Activated CD8-positive, alpha-beta T cell treated with anti-CD3 and anti-CD28 coated beads for 36 hours (primary cell): ENCODE data around the gene INPP4B. TPM values are rescaled to one million over a fixed set of nuclear protein-coding genes. Genes with fewer than 3 reads are reported as not detected.
A peak's percentile ranks its signal among the peaks of the same experiment; 100 is the strongest.
"Not testable (repeated sequence)": the region's sequence is repeated elsewhere in the genome, so short reads cannot be mapped to it uniquely, and the experiment has no call there.

Source experiments
- ATAC-seq: fragments of 200-7000 bp; cut with Tn5 transposase; one replicate; pipeline ENCODE4 v1.10.0; 2021; ENCODE audit warnings: mild to moderate bottlenecking, moderate library complexity
- CTCF ChIA-PET: fragments of 350-600 bp; sonication (Branson Sonifier 250); formaldehyde crosslinking; loops from one replicate; lab custom pipeline; 2021; ENCODE audit warnings: antibody characterized with exemption; lab: Charles Lee
- POLR2A ChIA-PET: fragments of 350-600 bp; sonication (Branson Sonifier 250); formaldehyde crosslinking; loops from one replicate; lab custom pipeline; 2021; ENCODE audit warnings: antibody characterized with exemption; lab: Charles Lee
- DNase-seq: peaks from one replicate; pipeline ENCODE4 v3.0.0-alpha.2; 2020
- H3K27ac Mint-ChIP-seq: one replicate; pipeline ENCODE4 v1.8.0; 2021; ENCODE audit warnings: mild to moderate bottlenecking, mixed read lengths
- H3K27me3 Mint-ChIP-seq: one replicate; pipeline ENCODE4 v1.8.0; 2021; ENCODE audit warnings: mixed read lengths
- H3K36me3 Mint-ChIP-seq: one replicate; pipeline ENCODE4 v1.8.0; 2021; ENCODE audit warnings: low read depth, mixed read lengths
- H3K4me1 Mint-ChIP-seq: one replicate; pipeline ENCODE4 v1.8.0; 2021; ENCODE audit warnings: low read depth, mixed read lengths
- H3K4me3 Mint-ChIP-seq: one replicate; pipeline ENCODE4 v1.8.0; 2021; ENCODE audit warnings: mild to moderate bottlenecking, moderate library complexity, mixed read lengths
- H3K9me3 Mint-ChIP-seq: one replicate; pipeline ENCODE4 v1.8.0; 2021; ENCODE audit warnings: mixed read lengths
- CTCF ChIP-seq: fragments of 200-600 bp; IDR thresholded peaks from one replicate; pipeline ENCODE4 v1.8.0; 2022; ENCODE audit warnings: antibody characterized with exemption, mild to moderate bottlenecking
- intact Hi-C: fragments of 100-400 bp; cut with micrococcal nuclease; formaldehyde crosslinking; loops from one replicate; pipeline ENCODE4 v1.10.0; 2022
- total RNA-seq, 2 experiments: library from RNA; stranded (reverse); gene quantifications; one replicate each; pipeline ENCODE4 v1.2.3, GENCODE V29; 2021

The INPP4B gene
- total RNA-seq, 2 experiments from 2014 or later = 46.1 to 46.9 TPM

GRCh38 chr4:142402156-142402555 is 443.9 kb downstream of the INPP4B start:
- peaks cover 60% of the 10 kb centered on the region for H3K4me1 Mint-ChIP-seq
- peak overlapping the region; percentile 79 for H3K4me3 Mint-ChIP-seq
- no peak for TF ChIP-seq CTCF
- DNase-seq (no peak), ATAC-seq (no peak)
- peaks cover 52% of the 10 kb centered on the region for H3K36me3 Mint-ChIP-seq
- peak overlapping the region; percentile 91 for H3K27ac Mint-ChIP-seq
- POLR2A ChIA-PET = interaction anchor here (1.1 to 1.6 kb wide), 2 partner anchors 15 to 37 kb away, joined by 3 to 5 read pairs; no protein-coding TSS in a partner anchor
- intact Hi-C loops = loop anchor here (10.0 kb wide), 1 partner anchor 107 kb away; no protein-coding TSS in a partner anchor
- H3K27me3 Mint-ChIP-seq = no peaks in the 10 kb centered on the region
- CTCF ChIA-PET = interaction anchor here (1.8 to 1.9 kb wide), 2 partner anchors 15 to 29 kb away, joined by 5 to 7 read pairs; no protein-coding TSS in a partner anchor
- no peaks in the 10 kb centered on the region for H3K9me3 Mint-ChIP-seq

- H3K9me3 Mint-ChIP-seq, intact Hi-C loops, ATAC-seq, H3K27me3 Mint-ChIP-seq, DNase-seq: not testable (repeated sequence)
- Mint-ChIP-seq H3K36me3 (peaks cover 84% of the 10 kb centered on the region), H3K4me3 (peak overlapping the region; percentile 57), H3K4me1 (peaks cover 82% of the 10 kb centered on the region), H3K27ac (peak overlapping the region; percentile 92)
- POLR2A ChIA-PET = interaction anchor here (2.6 to 3.3 kb wide), 2 partner anchors 8 to 19 kb away, joined by 16 to 26 read pairs; no protein-coding TSS in a partner anchor
- CTCF ChIA-PET = interaction anchor here (1.9 kb wide), 1 partner anchor 9 kb away, joined by 5 read pairs; no protein-coding TSS in a partner anchor
Observed at GRCh38 chr4:142397364-142397991, 448.6 kb downstream of the INPP4B start.

GRCh38 chr4:142396279-142396678 is 449.8 kb downstream of the INPP4B start:
- H3K36me3 Mint-ChIP-seq = peaks cover 84% of the 10 kb centered on the region
- peaks cover 7% of the 10 kb centered on the region for H3K9me3 Mint-ChIP-seq
- POLR2A ChIA-PET = interaction anchor here (0.6 to 3.3 kb wide), 3 partner anchors 10 to 59 kb away, joined by 3 to 26 read pairs (median 16); no protein-coding TSS in a partner anchor

GRCh38 chr4:142393127-142393526 is 453.0 kb downstream of the INPP4B start:
- intact Hi-C loops = no loop called here
- Mint-ChIP-seq H3K9me3 (peaks cover 7% of the 10 kb centered on the region), H3K36me3 (peaks cover 83% of the 10 kb centered on the region), H3K4me3 (no peak overlapping the region), H3K4me1 (peaks cover 82% of the 10 kb centered on the region), H3K27me3 (no peaks in the 10 kb centered on the region), H3K27ac (peak overlapping the region; percentile 66)
- no peak for TF ChIP-seq CTCF
- ATAC-seq = no peak
- ChIA-PET CTCF (interaction anchor here (1.0 to 1.1 kb wide), 2 partner anchors 9 to 20 kb away, joined by 3 read pairs; no protein-coding TSS in a partner anchor), POLR2A (interaction anchor here (1.2 to 2.1 kb wide), 3 partner anchors 10 to 15 kb away, joined by 3 to 4 read pairs (median 3); no protein-coding TSS in a partner anchor)
- no peak for DNase-seq

More at GRCh38 chr4:142396279-142396678, 449.8 kb downstream of the INPP4B start:
- DNase-seq (no peak), ATAC-seq (peak; percentile 46)
- Mint-ChIP-seq H3K27ac (peak overlapping the region; percentile 92), H3K4me1 (peaks cover 81% of the 10 kb centered on the region), H3K27me3 (no peaks in the 10 kb centered on the region), H3K4me3 (peak overlapping the region; percentile 57)
- intact Hi-C loops = no loop called here
- CTCF ChIA-PET = interaction anchor here (0.8 to 1.9 kb wide), 3 partner anchors 10 to 28 kb away, joined by 3 to 5 read pairs (median 3); no protein-coding TSS in a partner anchor
- no peak for TF ChIP-seq CTCF

GRCh38 chr4:142386856-142387255 is 459.2 kb downstream of the INPP4B start:
- peaks cover 59% of the 10 kb centered on the region for H3K4me1 Mint-ChIP-seq
- peaks cover 3% of the 10 kb centered on the region for H3K9me3 Mint-ChIP-seq
- ChIA-PET CTCF (no interaction called here), POLR2A (interaction anchor here (1.1 to 1.8 kb wide), 3 partner anchors 12 to 32 kb away, joined by 3 to 6 read pairs (median 5); no protein-coding TSS in a partner anchor)
- H3K4me3 Mint-ChIP-seq = no peak overlapping the region
- ATAC-seq = no peak
- DNase-seq = no peak
- intact Hi-C loops = no loop called here
- H3K27ac Mint-ChIP-seq = no peak overlapping the region
- no peaks in the 10 kb centered on the region for H3K27me3 Mint-ChIP-seq
- TF ChIP-seq CTCF = no peak
- peaks cover 72% of the 10 kb centered on the region for H3K36me3 Mint-ChIP-seq
